Panc1 (cell line): ENCODE measurements around the gene FER1L5. TPM values are rescaled to one million over a fixed set of nuclear protein-coding genes. Genes with fewer than 3 reads are reported as not detected.

ENCODE experiments used
- ATAC-seq: fragments of 200-7000 bp; cut with Tn5 transposase; 2 replicates; pipeline ENCODE4 v1.9.1; 2020; ENCODE audit warnings: mild to moderate bottlenecking, moderate library complexity
- BruUV-seq: library from RNA; stranded (reverse); fragments of 400-500 nt; replicated peaks from 2 replicates; lab custom pipeline; 2021; lab: Mats Ljungman, UMichigan
- CTCF ChIA-PET: fragments of 300-600 bp; sonication (Branson Sonifier 250); formaldehyde crosslinking; loops from one replicate; lab custom pipeline; 2022; ENCODE audit warnings: antibody characterized with exemption; lab: Charles Lee
- POLR2A ChIA-PET: fragments of 300-600 bp; sonication (Branson Sonifier 250); formaldehyde crosslinking; loops from one replicate; lab custom pipeline; 2022; ENCODE audit warnings: antibody characterized with exemption; lab: Charles Lee
- DNase-seq: peaks from one replicate; pipeline ENCODE4 v3.0.0-alpha.2; 2010; ENCODE audit warnings: low read depth, low spot score
- H3K27ac ChIP-seq: 2 replicates; pipeline ENCODE4 v1.5.1; 2011; ENCODE audit warnings: mild to moderate bottlenecking, low read length, inconsistent platforms
- H3K27me3 ChIP-seq: fragments of 200-500 bp; sonication (Bioruptor generic); 2 replicates; pipeline ENCODE4 v1.6.0; 2014; ENCODE audit warnings: low read length, inconsistent platforms; ENCODE audit not compliant: control insufficient read depth, insufficient read depth
- H3K36me3 ChIP-seq: fragments of 200-500 bp; sonication (Bioruptor generic); 2 replicates; pipeline ENCODE4 v1.5.1; 2014; ENCODE audit warnings: inconsistent platforms, mild to moderate bottlenecking, low read length, moderate library complexity; ENCODE audit not compliant: control insufficient read depth, insufficient read depth
- H3K4me1 ChIP-seq: 2 replicates; pipeline ENCODE4 v1.5.1; 2011; ENCODE audit warnings: inconsistent platforms, mild to moderate bottlenecking, low read length, moderate library complexity; ENCODE audit not compliant: control insufficient read depth, insufficient read depth
- H3K4me3 ChIP-seq, 2 experiments: 2 replicates each; pipeline ENCODE4 v1.5.1; 2011 to 2012; ENCODE audit warnings: low read depth in 2 of 2, low read length in 2 of 2, mild to moderate bottlenecking in 2 of 2, inconsistent platforms in 1 of 2, moderate library complexity in 1 of 2
- H3K9me3 ChIP-seq: fragments of 200-500 bp; sonication (Bioruptor generic); 2 replicates; pipeline ENCODE4 v1.5.1; 2014; ENCODE audit warnings: low read depth, mild to moderate bottlenecking, inconsistent platforms, low read length, moderate library complexity; ENCODE audit not compliant: control insufficient read depth, insufficient read depth
- POLR2AphosphoS5 ChIP-seq: IDR thresholded peaks from 2 replicates; pipeline ENCODE4 v1.6.1; 2012; ENCODE audit warnings: mild to moderate bottlenecking, low read depth, low read length, moderate library complexity
- SIN3A ChIP-seq: IDR thresholded peaks from 2 replicates; pipeline ENCODE4 v1.6.1; 2012; ENCODE audit warnings: low read depth, mild to moderate bottlenecking, low read length, moderate library complexity, borderline replicate concordance; ENCODE audit not compliant: insufficient read depth
- TCF7L2 ChIP-seq: IDR thresholded peaks from 2 replicates; pipeline ENCODE4 v1.6.1; 2011; ENCODE audit warnings: mild to moderate bottlenecking, low read depth, low read length, inconsistent platforms
- in situ Hi-C: cut with HindIII; loops from 2 replicates; pipeline ENCODE4 v1.10.0; 2016; ENCODE audit warnings: low sequenced_read_pairs, low pct_unique_long_range_greater_than_20kb
- intact Hi-C: fragments of 100-400 bp; cut with micrococcal nuclease; formaldehyde crosslinking; loops from one replicate; pipeline ENCODE4 v1.10.0; 2022; ENCODE audit not compliant: unreplicated experiment
- total RNA-seq: library from RNA; stranded (reverse); gene quantifications from one replicate; pipeline ENCODE4 v1.2.1, GENCODE V29; 2021; ENCODE audit not compliant: unreplicated experiment
- TF ChIP-seq, protein P1 (sequence below): fragments of 450-650 bp; IDR thresholded peaks from 2 replicates; pipeline ENCODE4 v1.5.1; 2017; ENCODE audit warnings: mild to moderate bottlenecking
- TF ChIP-seq, protein P2 (sequence below), 2 experiments: IDR thresholded peaks; 2 replicates each; pipeline ENCODE4 v1.6.1; 2011 to 2012; ENCODE audit warnings: low read depth in 2 of 2, control low read depth in 1 of 2, low read length in 1 of 2, mild to moderate bottlenecking in 1 of 2, moderate library complexity in 1 of 2; ENCODE audit not compliant: insufficient read depth in 1 of 2

The FER1L5 gene
- total RNA-seq, 1 experiment from 2014 or later = not detected

DNA sequence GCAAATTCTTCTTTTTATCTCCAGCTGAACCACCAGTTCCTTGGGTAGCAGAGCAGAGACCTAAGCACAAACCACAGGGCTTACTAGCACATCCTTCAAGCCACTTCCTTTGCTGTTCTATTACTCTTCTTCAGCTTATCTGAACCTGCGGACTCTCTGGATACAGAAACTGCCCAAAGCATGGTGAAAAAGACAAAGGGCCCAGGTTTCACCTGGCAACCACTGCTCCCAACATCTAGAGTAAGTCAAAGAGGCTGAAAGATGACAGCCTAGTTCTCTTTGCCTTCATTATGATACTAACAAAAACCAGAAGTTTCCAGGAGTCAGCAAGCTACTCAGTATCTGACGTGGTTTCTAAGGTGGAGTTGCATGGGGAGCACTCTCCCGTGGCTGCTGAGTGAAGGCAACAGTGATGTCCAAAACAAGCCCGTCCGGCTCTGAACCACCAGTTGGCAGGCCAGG is 47.8 kb upstream of the FER1L5 start:
- in situ Hi-C loops = no loop called here
- no peak overlapping the region for H3K27ac ChIP-seq
- peaks cover 39% of the 10 kb centered on the region for H3K36me3 ChIP-seq
- no peaks in the 10 kb centered on the region for H3K27me3 ChIP-seq
- ATAC-seq = no peak
- H3K4me1 ChIP-seq = no peaks in the 10 kb centered on the region
- no peak overlapping the region for H3K4me3 ChIP-seq
- no peak for DNase-seq
- intact Hi-C loops = no loop called here
- POLR2A ChIA-PET = no interaction called here
- no peaks in the 10 kb centered on the region for H3K9me3 ChIP-seq
- no TSS peak for BruUV-seq
- no peak for TF ChIP-seq POLR2AphosphoS5
- CTCF ChIA-PET = interaction anchor here (0.6 kb wide), 1 partner anchor 115 kb away, joined by 3 read pairs; no protein-coding TSS in a partner anchor

DNA sequence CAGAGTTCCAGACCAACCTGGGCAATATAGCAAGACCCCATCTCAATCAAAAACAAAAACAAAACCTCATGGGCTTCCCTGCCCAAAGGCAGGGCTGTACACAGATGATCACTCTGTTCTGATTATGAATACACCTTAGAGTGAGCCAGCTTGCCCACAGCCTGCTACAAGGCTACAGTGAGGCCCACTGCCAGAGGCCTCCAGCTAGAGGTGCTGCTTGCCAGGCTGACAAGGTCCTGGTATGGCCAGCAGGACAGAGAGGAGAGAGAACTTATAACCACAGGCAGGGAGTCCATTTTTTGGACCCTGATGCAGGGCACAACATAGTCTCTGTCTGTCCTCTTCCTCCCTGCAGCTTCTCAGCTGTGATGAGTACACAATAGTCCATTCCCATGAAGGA is 46.0 kb upstream of the FER1L5 start:
- H3K4me1 ChIP-seq = no peaks in the 10 kb centered on the region
- H3K9me3 ChIP-seq = no peaks in the 10 kb centered on the region
- CTCF ChIA-PET = no interaction called here
- H3K4me3 ChIP-seq = no peak overlapping the region
- peaks cover 47% of the 10 kb centered on the region for H3K36me3 ChIP-seq
- DNase-seq (no peak), ATAC-seq (no peak)
- TF ChIP-seq, protein P1, sequence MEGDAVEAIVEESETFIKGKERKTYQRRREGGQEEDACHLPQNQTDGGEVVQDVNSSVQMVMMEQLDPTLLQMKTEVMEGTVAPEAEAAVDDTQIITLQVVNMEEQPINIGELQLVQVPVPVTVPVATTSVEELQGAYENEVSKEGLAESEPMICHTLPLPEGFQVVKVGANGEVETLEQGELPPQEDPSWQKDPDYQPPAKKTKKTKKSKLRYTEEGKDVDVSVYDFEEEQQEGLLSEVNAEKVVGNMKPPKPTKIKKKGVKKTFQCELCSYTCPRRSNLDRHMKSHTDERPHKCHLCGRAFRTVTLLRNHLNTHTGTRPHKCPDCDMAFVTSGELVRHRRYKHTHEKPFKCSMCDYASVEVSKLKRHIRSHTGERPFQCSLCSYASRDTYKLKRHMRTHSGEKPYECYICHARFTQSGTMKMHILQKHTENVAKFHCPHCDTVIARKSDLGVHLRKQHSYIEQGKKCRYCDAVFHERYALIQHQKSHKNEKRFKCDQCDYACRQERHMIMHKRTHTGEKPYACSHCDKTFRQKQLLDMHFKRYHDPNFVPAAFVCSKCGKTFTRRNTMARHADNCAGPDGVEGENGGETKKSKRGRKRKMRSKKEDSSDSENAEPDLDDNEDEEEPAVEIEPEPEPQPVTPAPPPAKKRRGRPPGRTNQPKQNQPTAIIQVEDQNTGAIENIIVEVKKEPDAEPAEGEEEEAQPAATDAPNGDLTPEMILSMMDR = no peak
- TF ChIP-seq SIN3A (no peak), TCF7L2 (no peak), POLR2AphosphoS5 (no peak)
- TF ChIP-seq, protein P2, sequence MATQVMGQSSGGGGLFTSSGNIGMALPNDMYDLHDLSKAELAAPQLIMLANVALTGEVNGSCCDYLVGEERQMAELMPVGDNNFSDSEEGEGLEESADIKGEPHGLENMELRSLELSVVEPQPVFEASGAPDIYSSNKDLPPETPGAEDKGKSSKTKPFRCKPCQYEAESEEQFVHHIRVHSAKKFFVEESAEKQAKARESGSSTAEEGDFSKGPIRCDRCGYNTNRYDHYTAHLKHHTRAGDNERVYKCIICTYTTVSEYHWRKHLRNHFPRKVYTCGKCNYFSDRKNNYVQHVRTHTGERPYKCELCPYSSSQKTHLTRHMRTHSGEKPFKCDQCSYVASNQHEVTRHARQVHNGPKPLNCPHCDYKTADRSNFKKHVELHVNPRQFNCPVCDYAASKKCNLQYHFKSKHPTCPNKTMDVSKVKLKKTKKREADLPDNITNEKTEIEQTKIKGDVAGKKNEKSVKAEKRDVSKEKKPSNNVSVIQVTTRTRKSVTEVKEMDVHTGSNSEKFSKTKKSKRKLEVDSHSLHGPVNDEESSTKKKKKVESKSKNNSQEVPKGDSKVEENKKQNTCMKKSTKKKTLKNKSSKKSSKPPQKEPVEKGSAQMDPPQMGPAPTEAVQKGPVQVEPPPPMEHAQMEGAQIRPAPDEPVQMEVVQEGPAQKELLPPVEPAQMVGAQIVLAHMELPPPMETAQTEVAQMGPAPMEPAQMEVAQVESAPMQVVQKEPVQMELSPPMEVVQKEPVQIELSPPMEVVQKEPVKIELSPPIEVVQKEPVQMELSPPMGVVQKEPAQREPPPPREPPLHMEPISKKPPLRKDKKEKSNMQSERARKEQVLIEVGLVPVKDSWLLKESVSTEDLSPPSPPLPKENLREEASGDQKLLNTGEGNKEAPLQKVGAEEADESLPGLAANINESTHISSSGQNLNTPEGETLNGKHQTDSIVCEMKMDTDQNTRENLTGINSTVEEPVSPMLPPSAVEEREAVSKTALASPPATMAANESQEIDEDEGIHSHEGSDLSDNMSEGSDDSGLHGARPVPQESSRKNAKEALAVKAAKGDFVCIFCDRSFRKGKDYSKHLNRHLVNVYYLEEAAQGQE (IDR thresholded peaks at IDR 0.05; ENCODE audit: insufficient read depth in 1 of 2, low read depth in 2 of 2, low read length in 1 of 2) = no peak
- no peak overlapping the region for H3K27ac ChIP-seq
- in situ Hi-C loops (no loop called here), intact Hi-C loops (no loop called here)
- H3K27me3 ChIP-seq = no peaks in the 10 kb centered on the region
- BruUV-seq = no TSS peak
- POLR2A ChIA-PET = no interaction called here

DNA sequence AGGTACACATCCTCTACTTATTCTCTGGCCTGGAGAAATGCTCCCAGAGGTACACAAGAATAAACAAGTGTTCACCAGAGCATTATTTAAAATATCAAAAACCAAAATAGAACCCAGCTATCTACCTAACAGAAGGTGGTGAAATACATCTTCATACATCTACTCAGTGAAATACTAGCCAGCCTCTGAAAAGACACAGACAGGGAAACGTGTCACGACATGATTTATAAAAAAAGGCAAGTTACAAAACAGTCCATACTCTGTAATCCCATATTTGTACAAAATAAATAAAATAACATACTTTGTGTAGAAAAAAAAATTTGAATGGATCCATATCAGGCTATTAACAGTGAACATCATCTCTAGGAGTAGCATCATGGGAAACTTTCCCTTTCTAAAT is 42.6 kb upstream of the FER1L5 start:
- BruUV-seq = no TSS peak

More for the DNA sequence above, 42.6 kb upstream of the FER1L5 start:
- Histone ChIP-seq H3K27ac (no peak overlapping the region), H3K27me3 (no peaks in the 10 kb centered on the region), H3K4me1 (no peaks in the 10 kb centered on the region), H3K36me3 (peaks cover 46% of the 10 kb centered on the region), H3K4me3 (no peak overlapping the region), H3K9me3 (no peaks in the 10 kb centered on the region)
- ATAC-seq = no peak
- POLR2A ChIA-PET = interaction anchor here (0.5 kb wide), 1 partner anchor 1320 kb away, joined by 4 read pairs; no protein-coding TSS in a partner anchor
- in situ Hi-C loops = no loop called here
- intact Hi-C loops = no loop called here
- TF ChIP-seq SIN3A (no peak), TCF7L2 (no peak), POLR2AphosphoS5 (no peak)
- TF ChIP-seq, protein P1 = no peak
- TF ChIP-seq, protein P2 (IDR thresholded peaks at IDR 0.05; ENCODE audit: insufficient read depth in 1 of 2, low read depth in 2 of 2, low read length in 1 of 2) = no peak
- CTCF ChIA-PET = no interaction called here
- no peak for DNase-seq
